HCT116 (cell line): Measurements from ENCODE around the gene UMAD1. TPM values are rescaled to one million over a fixed set of nuclear protein-coding genes. Genes with fewer than 3 reads are reported as not detected.

Source experiments
- ATAC-seq: fragments of 200-7000 bp; cut with Tn5 transposase; 2 replicates; pipeline ENCODE4 v1.9.1; 2020; ENCODE audit warnings: mild to moderate bottlenecking, moderate library complexity
- BruUV-seq: library from RNA; stranded (reverse); fragments of 400-500 nt; replicated peaks from 2 replicates; lab custom pipeline; 2021; lab: Mats Ljungman, UMichigan
- CTCF ChIA-PET: fragments of 300-600 bp; sonication (Branson Sonifier 250); formaldehyde crosslinking; loops from one replicate; lab custom pipeline; 2021; ENCODE audit warnings: antibody characterized with exemption; lab: Charles Lee
- POLR2A ChIA-PET: fragments of 300-600, 350-600 bp; sonication (Branson Sonifier 250); formaldehyde crosslinking; loops from one replicate; lab custom pipeline; 2021; ENCODE audit warnings: antibody characterized with exemption; lab: Charles Lee
- RAD21 ChIA-PET, 2 experiments: fragments of 300-600 bp; sonication (Branson Sonifier 250); formaldehyde crosslinking; loops; one replicate each; lab custom pipeline; 2023; ENCODE audit warnings: low total read pairs in 2 of 2; ENCODE audit not compliant: uncharacterized antibody in 2 of 2, unreplicated experiment in 2 of 2, low non-redundant PET in 1 of 2; lab: Charles Lee
- DNase-seq: peaks from one replicate; pipeline ENCODE4 v3.0.0-alpha.2; 2010; ENCODE audit warnings: low read depth, low spot score
- H2AFZ ChIP-seq: fragments of 200-600 bp; shearing (Covaris generic), sonication (generic); 2 replicates; pipeline ENCODE4 v1.6.1; 2017; ENCODE audit warnings: low read depth, mixed run types, mixed read lengths, antibody characterized with exemption, low read length; ENCODE audit not compliant: poor library complexity, severe bottlenecking
- H3K27ac ChIP-seq: 2 replicates; pipeline ENCODE4 v1.5.1; 2012; ENCODE audit warnings: low read depth, low read length
- H3K27me3 ChIP-seq: fragments of 200-600 bp; sonication (generic); 2 replicates; pipeline ENCODE4 v1.6.1; 2016; ENCODE audit warnings: mixed run types, low read length, mixed read lengths; ENCODE audit not compliant: insufficient read depth
- H3K36me3 ChIP-seq, 2 experiments: fragments of 200-500 bp in 1 of 2; fragments of 200-600 bp in 1 of 2; sonication (Bioruptor generic) in 1 of 2; sonication (generic) in 1 of 2; 2 replicates each; pipeline versions ENCODE4 v1.5.1 to v1.6.1; 2014 to 2016; ENCODE audit warnings: low read length in 2 of 2, inconsistent platforms in 1 of 2, mixed read lengths in 1 of 2, mixed run types in 1 of 2; ENCODE audit not compliant: insufficient read depth in 2 of 2, control insufficient read depth in 1 of 2
- H3K4me1 ChIP-seq, 2 experiments: fragments of 200-600 bp in 1 of 2; sonication (generic) in 1 of 2; 2 replicates each; pipeline versions ENCODE4 v1.5.1 to v1.6.1; 2012 to 2017; ENCODE audit warnings: low read length in 2 of 2, inconsistent platforms in 1 of 2, mild to moderate bottlenecking in 1 of 2, mixed read lengths in 1 of 2, mixed run types in 1 of 2, moderate library complexity in 1 of 2; ENCODE audit not compliant: insufficient read depth in 2 of 2, control insufficient read depth in 1 of 2
- H3K4me2 ChIP-seq: fragments of 200-600 bp; sonication (generic); 2 replicates; pipeline ENCODE4 v1.6.1; 2017; ENCODE audit warnings: mixed run types, low read length, mixed read lengths
- H3K4me3 ChIP-seq, 2 experiments: fragments of 200-600 bp in 1 of 2; sonication (generic) in 1 of 2; replicated peaks in 1 of 2; 2 replicates each; pipeline ENCODE4 v1.5.1; 2011 to 2016; ENCODE audit warnings: low read length in 2 of 2, control low read depth in 1 of 2, low read depth in 1 of 2, mild to moderate bottlenecking in 1 of 2, mixed read lengths in 1 of 2, mixed run types in 1 of 2
- H3K79me2 ChIP-seq: fragments of 200-600 bp; sonication (generic); 2 replicates; pipeline ENCODE4 v1.6.1; 2017; ENCODE audit warnings: mild to moderate bottlenecking, mixed run types, low read length, moderate library complexity, mixed read lengths; ENCODE audit not compliant: insufficient read depth
- H3K9ac ChIP-seq: fragments of 200-600 bp; sonication (generic); 2 replicates; pipeline ENCODE4 v1.6.1; 2016; ENCODE audit warnings: low read length, mixed read lengths
- H3K9me2 ChIP-seq: fragments of 200-600 bp; sonication (generic), shearing (Covaris generic); 2 replicates; pipeline ENCODE4 v1.6.1; 2017; ENCODE audit warnings: mixed run types, mild to moderate bottlenecking, moderate library complexity; ENCODE audit not compliant: insufficient read depth
- H3K9me3 ChIP-seq, 2 experiments: fragments of 200-500 bp in 1 of 2; fragments of 200-600 bp in 1 of 2; sonication (Bioruptor generic) in 1 of 2; sonication (generic) in 1 of 2; 2 replicates each; pipeline ENCODE4 v1.6.1; 2014 to 2017; ENCODE audit warnings: low read length in 2 of 2, mixed read lengths in 2 of 2, inconsistent platforms in 1 of 2, low read depth in 1 of 2, mild to moderate bottlenecking in 1 of 2, mixed run types in 1 of 2, moderate library complexity in 1 of 2; ENCODE audit not compliant: control insufficient read depth in 1 of 2, insufficient read depth in 1 of 2
- H4K20me1 ChIP-seq: fragments of 200-600 bp; sonication (generic), shearing (Covaris generic); 2 replicates; pipeline ENCODE4 v1.6.1; 2017; ENCODE audit warnings: mixed run types, mild to moderate bottlenecking, moderate library complexity; ENCODE audit not compliant: insufficient read depth
- CEBPB ChIP-seq: IDR thresholded peaks from 2 replicates; pipeline ENCODE4 v1.6.1; 2012; ENCODE audit warnings: low read depth
- EGR1 ChIP-seq: IDR thresholded peaks from 2 replicates; pipeline ENCODE4 v1.6.1; 2012; ENCODE audit warnings: low read depth
- FOSL1 ChIP-seq: IDR thresholded peaks from 2 replicates; pipeline ENCODE4 v1.6.1; 2012; ENCODE audit warnings: low read depth
- POLR2A ChIP-seq: IDR thresholded peaks from 2 replicates; pipeline ENCODE4 v1.7.0; 2011; ENCODE audit warnings: borderline replicate concordance; ENCODE audit not compliant: insufficient read depth, insufficient read length; ENCODE audit errors: extremely low read depth
- POLR2AphosphoS5 ChIP-seq: IDR thresholded peaks from 2 replicates; pipeline ENCODE4 v1.6.1; 2011; ENCODE audit warnings: mild to moderate bottlenecking, low read depth, low read length, moderate library complexity
- RAD21 ChIP-seq: IDR thresholded peaks from 2 replicates; pipeline ENCODE4 v1.6.1; 2012; ENCODE audit warnings: low read depth, mild to moderate bottlenecking
- TCF7L2 ChIP-seq: IDR thresholded peaks from 2 replicates; pipeline ENCODE4 v1.7.0; 2011; ENCODE audit warnings: borderline replicate concordance, inconsistent platforms; ENCODE audit not compliant: insufficient read depth, insufficient read length; ENCODE audit errors: extremely low read depth
- intact Hi-C: fragments of 100-400 bp; cut with micrococcal nuclease; formaldehyde crosslinking; loops from 2 replicates; pipeline ENCODE4 v1.10.0; 2022
- total RNA-seq: library from RNA; stranded (reverse); gene quantifications from one replicate; pipeline ENCODE4 v1.2.1, GENCODE V29; 2021; ENCODE audit not compliant: unreplicated experiment
- TF ChIP-seq, protein P1 (sequence below), 3 experiments: fragments of 200-600 bp in 1 of 3; sonication (generic) in 1 of 3; IDR thresholded peaks in 2 of 3; conservative IDR thresholded peaks in 1 of 3; 2 replicates each; pipeline ENCODE4 v1.5.1; 2012 to 2017; ENCODE audit warnings: low read depth in 2 of 3, low read length in 2 of 3, antibody characterized with exemption in 1 of 3, borderline replicate concordance in 1 of 3, control low read depth in 1 of 3, mild to moderate bottlenecking in 1 of 3, mixed read lengths in 1 of 3, mixed run types in 1 of 3, moderate library complexity in 1 of 3; ENCODE audit not compliant: insufficient read depth in 1 of 3
- TF ChIP-seq, protein P2 (sequence below): IDR thresholded peaks from 2 replicates; pipeline ENCODE4 v1.6.1; 2012
- TF ChIP-seq, protein P3 (sequence below): IDR thresholded peaks from 2 replicates; pipeline ENCODE4 v1.6.1; 2012; ENCODE audit warnings: low read depth

The UMAD1 gene
- total RNA-seq, 1 experiment from 2014 or later, result 12.7 TPM

DNA sequence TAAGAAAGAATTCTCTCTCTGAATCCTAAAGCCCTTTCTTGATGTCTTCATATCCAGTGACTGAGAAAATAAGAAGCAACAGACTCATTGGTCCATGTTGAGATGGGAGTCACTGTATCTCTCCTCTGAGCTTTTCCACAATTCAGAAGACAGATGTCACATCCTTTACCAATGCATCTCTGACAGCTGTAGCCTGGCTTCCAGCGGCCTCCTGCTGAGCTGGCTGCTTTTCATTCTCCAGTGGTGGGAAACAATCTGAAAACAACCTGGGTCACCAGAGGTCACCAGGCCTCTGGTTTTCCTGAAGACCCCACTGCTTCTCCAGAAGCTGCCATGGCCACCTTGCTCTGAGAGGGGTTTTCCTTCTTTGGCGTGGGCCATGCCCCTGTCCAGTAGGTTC is 96.1 kb downstream of the UMAD1 start:
- CTCF ChIA-PET, result no interaction called here
- intact Hi-C loops, result no loop called here
- Histone ChIP-seq H3K9me2 (no peaks in the 10 kb centered on the region), H4K20me1 (no peaks in the 10 kb centered on the region), H3K4me2 (no peak overlapping the region), H3K36me3 (no peaks in the 10 kb centered on the region), H3K79me2 (no peaks in the 10 kb centered on the region), H3K27me3 (no peaks in the 10 kb centered on the region), H3K9me3 (no peaks in the 10 kb centered on the region), H3K27ac (no peak overlapping the region), H3K4me3 (no peak overlapping the region), H2AFZ (no peak overlapping the region), H3K9ac (no peak overlapping the region), H3K4me1 (0 out of 4 replicates have a peak, but pooled peaks cover 0 to under 1% of the 10 kb centered on the region in 2 experiments)
- RAD21 ChIA-PET, result no interaction called here
- DNase-seq, result no peak
- ATAC-seq, result no peak
- BruUV-seq, result no TSS peak
- TF ChIP-seq RAD21 (no peak), POLR2A (no peak), CEBPB (no peak), FOSL1 (no peak), EGR1 (no peak)
- TF ChIP-seq, protein P1, sequence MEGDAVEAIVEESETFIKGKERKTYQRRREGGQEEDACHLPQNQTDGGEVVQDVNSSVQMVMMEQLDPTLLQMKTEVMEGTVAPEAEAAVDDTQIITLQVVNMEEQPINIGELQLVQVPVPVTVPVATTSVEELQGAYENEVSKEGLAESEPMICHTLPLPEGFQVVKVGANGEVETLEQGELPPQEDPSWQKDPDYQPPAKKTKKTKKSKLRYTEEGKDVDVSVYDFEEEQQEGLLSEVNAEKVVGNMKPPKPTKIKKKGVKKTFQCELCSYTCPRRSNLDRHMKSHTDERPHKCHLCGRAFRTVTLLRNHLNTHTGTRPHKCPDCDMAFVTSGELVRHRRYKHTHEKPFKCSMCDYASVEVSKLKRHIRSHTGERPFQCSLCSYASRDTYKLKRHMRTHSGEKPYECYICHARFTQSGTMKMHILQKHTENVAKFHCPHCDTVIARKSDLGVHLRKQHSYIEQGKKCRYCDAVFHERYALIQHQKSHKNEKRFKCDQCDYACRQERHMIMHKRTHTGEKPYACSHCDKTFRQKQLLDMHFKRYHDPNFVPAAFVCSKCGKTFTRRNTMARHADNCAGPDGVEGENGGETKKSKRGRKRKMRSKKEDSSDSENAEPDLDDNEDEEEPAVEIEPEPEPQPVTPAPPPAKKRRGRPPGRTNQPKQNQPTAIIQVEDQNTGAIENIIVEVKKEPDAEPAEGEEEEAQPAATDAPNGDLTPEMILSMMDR (IDR thresholded peaks at IDR 0.05 in 2 of 3, conservative IDR thresholded peaks at IDR 0.05 in 1 of 3; ENCODE audit: borderline replicate concordance in 1 of 3, insufficient read depth in 1 of 3, low read depth in 2 of 3, low read length in 2 of 3), result no peak
- TF ChIP-seq, protein P2, sequence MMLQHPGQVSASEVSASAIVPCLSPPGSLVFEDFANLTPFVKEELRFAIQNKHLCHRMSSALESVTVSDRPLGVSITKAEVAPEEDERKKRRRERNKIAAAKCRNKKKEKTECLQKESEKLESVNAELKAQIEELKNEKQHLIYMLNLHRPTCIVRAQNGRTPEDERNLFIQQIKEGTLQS, result no peak
- POLR2A ChIA-PET, result no interaction called here

DNA sequence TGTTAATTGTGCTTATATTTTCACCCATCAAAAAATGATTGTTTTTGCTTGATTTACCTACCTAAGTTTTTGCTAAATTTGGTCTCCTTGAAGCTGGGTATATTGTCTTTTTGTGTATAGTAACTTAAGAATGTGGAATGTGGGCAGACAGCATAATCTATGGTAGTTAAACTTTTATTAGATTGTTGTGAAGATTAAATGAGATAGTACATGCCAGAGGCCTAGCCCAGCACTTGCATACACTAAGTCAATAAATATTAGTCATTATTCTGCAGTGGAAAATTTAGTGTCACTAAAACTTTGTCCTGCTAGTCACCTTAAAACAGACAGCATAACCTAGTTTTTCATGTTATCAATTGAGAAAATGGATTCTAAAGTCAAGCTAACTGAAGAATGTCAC is 97.1 kb downstream of the UMAD1 start:
- ATAC-seq (no peak), DNase-seq (no peak)
- intact Hi-C loops, result no loop called here
- ChIA-PET POLR2A (no interaction called here), CTCF (no interaction called here), RAD21 (no interaction called here)
- Histone ChIP-seq H3K4me3 (no peak overlapping the region), H3K9ac (no peak overlapping the region), H3K4me2 (no peak overlapping the region), H3K4me1 (no peaks in the 10 kb centered on the region), H3K79me2 (no peaks in the 10 kb centered on the region), H4K20me1 (no peaks in the 10 kb centered on the region), H3K36me3 (no peaks in the 10 kb centered on the region), H2AFZ (no peak overlapping the region), H3K9me3 (no peaks in the 10 kb centered on the region), H3K9me2 (no peaks in the 10 kb centered on the region), H3K27me3 (no peaks in the 10 kb centered on the region), H3K27ac (no peak overlapping the region)
- no TSS peak for BruUV-seq
- TF ChIP-seq, protein P3, sequence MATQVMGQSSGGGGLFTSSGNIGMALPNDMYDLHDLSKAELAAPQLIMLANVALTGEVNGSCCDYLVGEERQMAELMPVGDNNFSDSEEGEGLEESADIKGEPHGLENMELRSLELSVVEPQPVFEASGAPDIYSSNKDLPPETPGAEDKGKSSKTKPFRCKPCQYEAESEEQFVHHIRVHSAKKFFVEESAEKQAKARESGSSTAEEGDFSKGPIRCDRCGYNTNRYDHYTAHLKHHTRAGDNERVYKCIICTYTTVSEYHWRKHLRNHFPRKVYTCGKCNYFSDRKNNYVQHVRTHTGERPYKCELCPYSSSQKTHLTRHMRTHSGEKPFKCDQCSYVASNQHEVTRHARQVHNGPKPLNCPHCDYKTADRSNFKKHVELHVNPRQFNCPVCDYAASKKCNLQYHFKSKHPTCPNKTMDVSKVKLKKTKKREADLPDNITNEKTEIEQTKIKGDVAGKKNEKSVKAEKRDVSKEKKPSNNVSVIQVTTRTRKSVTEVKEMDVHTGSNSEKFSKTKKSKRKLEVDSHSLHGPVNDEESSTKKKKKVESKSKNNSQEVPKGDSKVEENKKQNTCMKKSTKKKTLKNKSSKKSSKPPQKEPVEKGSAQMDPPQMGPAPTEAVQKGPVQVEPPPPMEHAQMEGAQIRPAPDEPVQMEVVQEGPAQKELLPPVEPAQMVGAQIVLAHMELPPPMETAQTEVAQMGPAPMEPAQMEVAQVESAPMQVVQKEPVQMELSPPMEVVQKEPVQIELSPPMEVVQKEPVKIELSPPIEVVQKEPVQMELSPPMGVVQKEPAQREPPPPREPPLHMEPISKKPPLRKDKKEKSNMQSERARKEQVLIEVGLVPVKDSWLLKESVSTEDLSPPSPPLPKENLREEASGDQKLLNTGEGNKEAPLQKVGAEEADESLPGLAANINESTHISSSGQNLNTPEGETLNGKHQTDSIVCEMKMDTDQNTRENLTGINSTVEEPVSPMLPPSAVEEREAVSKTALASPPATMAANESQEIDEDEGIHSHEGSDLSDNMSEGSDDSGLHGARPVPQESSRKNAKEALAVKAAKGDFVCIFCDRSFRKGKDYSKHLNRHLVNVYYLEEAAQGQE, result no peak
- TF ChIP-seq EGR1, result no peak
- TF ChIP-seq, protein P1 (IDR thresholded peaks at IDR 0.05 in 2 of 3, conservative IDR thresholded peaks at IDR 0.05 in 1 of 3; ENCODE audit: borderline replicate concordance in 1 of 3, insufficient read depth in 1 of 3, low read depth in 2 of 3, low read length in 2 of 3), result no peak
- no peak for TF ChIP-seq POLR2AphosphoS5
- no peak for TF ChIP-seq TCF7L2
